ENCODE results near the gene TNPO3. TPM values are rescaled to one million over a fixed set of nuclear protein-coding genes. Genes with fewer than 3 reads are reported as not detected.
"Not testable (repeated sequence)": the region's sequence is repeated elsewhere in the genome, so short reads cannot be mapped to it uniquely, and the experiment has no call there.

The TNPO3 gene
- polyA plus RNA-seq, 1 experiment, result 49.5 TPM

DNA sequence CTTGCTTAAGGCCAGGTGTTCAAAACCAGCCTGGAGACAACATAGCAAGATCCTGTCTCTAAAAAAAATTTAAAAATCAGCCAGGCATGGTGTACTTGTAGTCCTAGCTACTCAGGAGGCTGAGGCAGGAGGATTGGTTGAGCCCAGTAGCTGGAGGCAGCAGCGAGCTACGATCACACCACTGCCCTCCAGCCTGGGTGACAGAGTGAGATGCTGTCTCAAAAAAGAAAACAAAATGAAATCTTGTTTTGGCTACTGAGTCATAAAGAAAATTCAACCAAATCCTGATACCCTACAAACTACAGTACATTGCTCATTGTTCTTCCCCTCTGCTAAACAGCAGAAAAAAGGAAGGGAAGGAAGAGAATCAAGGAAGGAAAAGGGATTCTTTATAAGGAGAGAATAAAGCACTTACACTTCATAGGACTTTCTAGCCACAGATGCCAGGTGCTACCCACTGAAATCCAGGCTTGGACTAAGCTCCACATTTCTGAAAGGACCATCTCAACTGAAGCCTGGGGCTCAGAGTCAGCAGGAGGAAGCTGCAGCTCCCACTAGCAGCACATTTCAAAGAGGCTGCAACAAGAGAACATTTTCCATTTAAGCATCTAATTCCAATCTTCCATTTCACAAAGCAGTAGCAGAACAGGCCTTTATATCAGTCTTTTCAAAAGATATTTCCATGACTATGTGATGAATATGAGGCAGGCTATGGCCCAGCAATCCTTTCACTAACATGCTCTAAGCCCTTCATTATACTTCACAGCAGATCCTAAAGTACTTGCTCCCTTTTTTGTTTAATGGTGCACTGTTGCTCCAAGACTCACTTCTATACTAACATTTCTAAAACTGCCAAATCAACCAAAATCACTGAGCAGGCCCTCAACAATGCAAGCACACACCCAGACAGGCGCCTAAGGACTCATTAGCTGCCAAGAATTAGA, 13.5 kb downstream of the TNPO3 start:
- TF ChIP-seq, protein P1, sequence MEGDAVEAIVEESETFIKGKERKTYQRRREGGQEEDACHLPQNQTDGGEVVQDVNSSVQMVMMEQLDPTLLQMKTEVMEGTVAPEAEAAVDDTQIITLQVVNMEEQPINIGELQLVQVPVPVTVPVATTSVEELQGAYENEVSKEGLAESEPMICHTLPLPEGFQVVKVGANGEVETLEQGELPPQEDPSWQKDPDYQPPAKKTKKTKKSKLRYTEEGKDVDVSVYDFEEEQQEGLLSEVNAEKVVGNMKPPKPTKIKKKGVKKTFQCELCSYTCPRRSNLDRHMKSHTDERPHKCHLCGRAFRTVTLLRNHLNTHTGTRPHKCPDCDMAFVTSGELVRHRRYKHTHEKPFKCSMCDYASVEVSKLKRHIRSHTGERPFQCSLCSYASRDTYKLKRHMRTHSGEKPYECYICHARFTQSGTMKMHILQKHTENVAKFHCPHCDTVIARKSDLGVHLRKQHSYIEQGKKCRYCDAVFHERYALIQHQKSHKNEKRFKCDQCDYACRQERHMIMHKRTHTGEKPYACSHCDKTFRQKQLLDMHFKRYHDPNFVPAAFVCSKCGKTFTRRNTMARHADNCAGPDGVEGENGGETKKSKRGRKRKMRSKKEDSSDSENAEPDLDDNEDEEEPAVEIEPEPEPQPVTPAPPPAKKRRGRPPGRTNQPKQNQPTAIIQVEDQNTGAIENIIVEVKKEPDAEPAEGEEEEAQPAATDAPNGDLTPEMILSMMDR (IDR thresholded peaks at IDR 0.05; ENCODE audit: low read depth, low read length), result no peak
- Histone ChIP-seq H3K9me3 (ENCODE audit: control insufficient read depth, insufficient read depth, low read length) (no peaks in the 10 kb centered on the region), H3K27me3 (ENCODE audit: control insufficient read depth, insufficient read depth, low read length) (no peaks in the 10 kb centered on the region), H3K27ac (ENCODE audit: low read depth, low read length) (no peak overlapping the region), H3K4me3 (ENCODE audit: low read depth, low read length) (no peak overlapping the region)
- ChIA-PET CTCF (interaction anchor here (1.2 kb wide), 1 partner anchor 50 kb away, joined by 4 read pairs; no protein-coding TSS in a partner anchor), POLR2A (no interaction called here)
- no peak for DNase-seq (ENCODE audit: low read depth, low spot score)

DNA sequence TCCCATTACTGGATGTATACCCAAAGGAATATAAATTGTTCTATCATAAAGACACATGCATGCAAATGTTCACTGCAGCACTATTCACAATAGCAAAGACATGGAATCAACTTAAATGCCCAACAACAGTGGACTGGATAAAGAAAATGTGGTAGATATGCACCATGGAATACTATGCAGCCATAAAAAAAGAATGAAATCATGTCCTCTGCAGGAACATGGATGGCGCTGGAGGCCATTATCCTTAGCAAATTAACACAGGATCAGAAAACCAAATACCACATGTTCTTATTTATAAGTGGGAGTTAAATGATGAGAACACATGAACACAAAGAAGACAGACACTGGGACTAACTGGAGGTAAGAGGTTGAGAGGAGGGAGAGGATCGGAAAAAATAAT, 16.4 kb downstream of the TNPO3 start:
- H3K27me3 ChIP-seq (ENCODE audit: control insufficient read depth, insufficient read depth, low read length); POLR2A ChIA-PET; H3K27ac ChIP-seq (ENCODE audit: low read depth, low read length); CTCF ChIA-PET; H3K4me3 ChIP-seq (ENCODE audit: low read depth, low read length); H3K9me3 ChIP-seq (ENCODE audit: control insufficient read depth, insufficient read depth, low read length); DNase-seq (ENCODE audit: low read depth, low spot score): not testable (repeated sequence)

DNA sequence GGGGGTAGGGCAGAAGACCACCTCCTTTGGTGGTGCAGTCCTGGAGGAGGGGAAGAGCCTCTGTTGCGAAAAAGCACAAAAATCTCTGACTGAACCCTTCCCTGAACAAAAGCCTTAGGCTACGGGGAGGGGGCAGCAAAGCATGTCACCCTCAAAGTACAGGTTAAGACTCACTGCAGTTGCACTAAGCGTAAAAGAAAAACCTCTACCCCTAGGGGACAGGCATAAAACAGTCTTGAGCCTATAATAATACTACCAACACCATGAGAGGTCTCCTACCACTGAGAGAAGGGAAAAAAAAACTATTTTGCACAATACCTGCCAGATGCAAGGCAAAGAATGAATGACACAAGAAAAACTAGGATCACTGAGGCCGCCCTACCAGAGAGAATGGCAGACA, 17.3 kb downstream of the TNPO3 start:
- H3K27me3 ChIP-seq (ENCODE audit: control insufficient read depth, insufficient read depth, low read length), result no peaks in the 10 kb centered on the region
- H3K27ac ChIP-seq (ENCODE audit: low read depth, low read length), result no peak overlapping the region
- H3K9me3 ChIP-seq (ENCODE audit: control insufficient read depth, insufficient read depth, low read length), result no peaks in the 10 kb centered on the region
- TF ChIP-seq, protein P1 (IDR thresholded peaks at IDR 0.05; ENCODE audit: low read depth, low read length), result no peak
- ChIA-PET POLR2A (no interaction called here), CTCF (no interaction called here)
- DNase-seq (ENCODE audit: low read depth, low spot score), result no peak
- no peak overlapping the region for H3K4me3 ChIP-seq (ENCODE audit: low read depth, low read length)

DNA sequence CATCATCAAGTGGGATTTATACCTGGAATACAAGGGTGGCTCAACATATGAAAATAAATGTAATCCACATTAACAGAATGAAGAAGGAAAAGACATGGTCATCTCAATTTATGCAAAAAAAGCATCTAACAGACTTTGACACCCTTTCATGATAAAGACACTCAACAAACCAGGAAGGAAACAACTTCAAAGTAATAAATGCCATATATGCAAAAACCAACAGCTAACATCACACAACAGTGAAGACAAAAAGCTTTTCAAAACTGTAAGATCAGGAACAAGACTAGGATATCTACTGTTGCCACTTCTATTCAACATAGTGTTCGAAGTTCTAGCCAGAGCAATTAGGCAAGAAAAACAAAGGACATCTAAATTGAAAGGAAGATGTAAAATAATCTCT, 22.9 kb downstream of the TNPO3 start:
- no peaks in the 10 kb centered on the region for H3K9me3 ChIP-seq (ENCODE audit: control insufficient read depth, insufficient read depth, low read length)
- H3K4me3 ChIP-seq (ENCODE audit: low read depth, low read length), result no peak overlapping the region
- CTCF ChIA-PET, result interaction anchor here (1.3 to 1.5 kb wide), 2 partner anchors 60 to 132 kb away, joined by 3 to 4 read pairs; no protein-coding TSS in a partner anchor
- TF ChIP-seq, protein P1 (IDR thresholded peaks at IDR 0.05; ENCODE audit: low read depth, low read length), result no peak
- POLR2A ChIA-PET, result no interaction called here
- no peaks in the 10 kb centered on the region for H3K27me3 ChIP-seq (ENCODE audit: control insufficient read depth, insufficient read depth, low read length)
- DNase-seq (ENCODE audit: low read depth, low spot score), result no peak
- no peak overlapping the region for H3K27ac ChIP-seq (ENCODE audit: low read depth, low read length)

DNA sequence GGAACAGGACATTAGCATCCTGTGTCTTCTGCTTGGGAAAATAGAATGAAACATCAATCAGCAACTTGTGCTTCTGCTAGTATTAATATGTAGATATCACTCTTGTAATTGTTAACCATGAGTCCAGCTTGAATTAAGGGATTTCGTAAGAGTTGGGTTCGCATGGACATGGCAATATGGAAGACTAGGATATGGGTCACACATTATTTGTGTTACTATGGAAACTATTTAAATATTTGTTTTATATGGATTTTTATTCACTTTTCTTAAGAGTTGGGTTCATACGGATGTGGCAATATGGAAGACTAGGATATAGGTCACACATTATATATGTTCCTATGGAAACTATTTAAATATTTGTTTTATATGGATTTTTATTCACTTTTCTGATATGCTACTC, 24.5 kb downstream of the TNPO3 start:
- POLR2A ChIA-PET, result no interaction called here

More for the DNA sequence above, 24.5 kb downstream of the TNPO3 start:
- H3K27me3 ChIP-seq (ENCODE audit: control insufficient read depth, insufficient read depth, low read length), result no peaks in the 10 kb centered on the region
- H3K4me3 ChIP-seq (ENCODE audit: low read depth, low read length), result no peak overlapping the region
- CTCF ChIA-PET, result interaction anchor here (0.6 kb wide), 1 partner anchor 577 kb away, joined by 4 read pairs; no protein-coding TSS in a partner anchor
- H3K27ac ChIP-seq (ENCODE audit: low read depth, low read length), result no peak overlapping the region
- TF ChIP-seq, protein P1 (IDR thresholded peaks at IDR 0.05; ENCODE audit: low read depth, low read length), result no peak
- DNase-seq (ENCODE audit: low read depth, low spot score), result no peak
- H3K9me3 ChIP-seq (ENCODE audit: control insufficient read depth, insufficient read depth, low read length), result no peaks in the 10 kb centered on the region
